Transverse colon (tissue), 4 donors: ENCODE data around the gene PAGR1. TPM values are rescaled to one million over a fixed set of nuclear protein-coding genes. Genes with fewer than 3 reads are reported as not detected.
"Not testable (repeated sequence)": the region's sequence is repeated elsewhere in the genome, so short reads cannot be mapped to it uniquely, and the experiment has no call there.

Source experiments
- DNase-seq: peaks from one replicate; pipeline ENCODE4 v3.0.0-alpha.2; 2019
- H3K27ac ChIP-seq, 4 donors: fragments of 200-600 bp; sonication (generic); 2 replicates each; pipeline ENCODE4 v1.5.1; 2016 to 2018; ENCODE audit warnings: inconsistent platforms in 4 of 4
- H3K27me3 ChIP-seq: fragments of 200-600 bp; sonication (generic); 2 replicates; pipeline ENCODE4 v1.5.1; 2017; ENCODE audit warnings: inconsistent platforms
- H3K36me3 ChIP-seq, 4 donors: fragments of 200-600 bp; sonication (generic); 2 replicates each; pipeline ENCODE4 v1.5.1; 2017 to 2019; ENCODE audit warnings: inconsistent platforms in 4 of 4
- H3K4me1 ChIP-seq, 4 donors: fragments of 200-600 bp; sonication (generic); 2 replicates each; pipeline ENCODE4 v1.5.1; 2017 to 2020; ENCODE audit warnings: inconsistent platforms in 4 of 4
- H3K4me3 ChIP-seq, 4 donors: fragments of 200-600 bp; sonication (generic); 1 replicate in 1 of 4; 2 replicates in 3 of 4; pipeline versions ENCODE4 v1.5.1 to v1.6.1; 2017 to 2019; ENCODE audit warnings: inconsistent platforms in 4 of 4
- H3K9me3 ChIP-seq, 2 donors: fragments of 200-600 bp; sonication (generic); 2 replicates each; pipeline ENCODE4 v1.5.1; 2017 to 2019; ENCODE audit warnings: inconsistent platforms in 2 of 2
- EP300 ChIP-seq: sonication (generic); formaldehyde crosslinking; IDR thresholded peaks from one replicate; pipeline ENCODE4 v1.6.1; 2017; ENCODE audit warnings: antibody characterized with exemption, low read depth
- POLR2A ChIP-seq: fragments of 450-650 bp; IDR thresholded peaks from one replicate; pipeline ENCODE4 v1.6.1; 2016; ENCODE audit warnings: antibody characterized with exemption, mild to moderate bottlenecking, moderate library complexity
- POLR2AphosphoS5 ChIP-seq, 3 donors: sonication (generic); formaldehyde crosslinking; IDR thresholded peaks; one replicate each; pipeline ENCODE4 v1.6.1; 2016; ENCODE audit warnings: antibody characterized with exemption in 3 of 3
- WGBS, 2 donors: methylation state at CpG; one replicate each; pipeline ENCODE4 v1.1.5; 2018; ENCODE audit warnings: low coverage in 1 of 2; 5-methylcytosine and 5-hydroxymethylcytosine counted together
- in situ Hi-C, 4 donors: fragments of 200-750 bp; cut with MboI; loops; one replicate each; pipeline versions ENCODE4 v1.15.0 to v1.15.1; 2017; ENCODE audit warnings: low sequenced_read_pairs in 3 of 4, low pct_ligation_motif_present in 1 of 4, low pct_unique_long_range_greater_than_20kb in 1 of 4
- intact Hi-C: fragments of 100-400 bp; cut with DNase I; formaldehyde crosslinking; loops from one replicate; pipeline ENCODE4 v1.15.1; 2023; ENCODE audit warnings: low total_unique reads
- total RNA-seq, 4 donors: library from RNA; depleted of rRNA; stranded (reverse); fragments of >200 nt; gene quantifications; one replicate each; pipeline ENCODE4 v1.1.0, GENCODE V29; 2016
- TF ChIP-seq, protein P1 (sequence below), 5 experiments: fragments of 200-600 bp in 3 of 5; fragments of 450-650 bp in 2 of 5; sonication (generic) in 3 of 5; IDR thresholded peaks; 1 replicate in 2 of 5; 2 replicates in 3 of 5; pipeline ENCODE4 v1.5.1; 2016 to 2017; ENCODE audit warnings: antibody characterized with exemption in 5 of 5, inconsistent platforms in 3 of 5, mild to moderate bottlenecking in 2 of 5, moderate library complexity in 1 of 5

The PAGR1 gene
- total RNA-seq, 4 donors from 2014 or later = 28.8 to 47.5 (median 32.3) TPM

DNA sequence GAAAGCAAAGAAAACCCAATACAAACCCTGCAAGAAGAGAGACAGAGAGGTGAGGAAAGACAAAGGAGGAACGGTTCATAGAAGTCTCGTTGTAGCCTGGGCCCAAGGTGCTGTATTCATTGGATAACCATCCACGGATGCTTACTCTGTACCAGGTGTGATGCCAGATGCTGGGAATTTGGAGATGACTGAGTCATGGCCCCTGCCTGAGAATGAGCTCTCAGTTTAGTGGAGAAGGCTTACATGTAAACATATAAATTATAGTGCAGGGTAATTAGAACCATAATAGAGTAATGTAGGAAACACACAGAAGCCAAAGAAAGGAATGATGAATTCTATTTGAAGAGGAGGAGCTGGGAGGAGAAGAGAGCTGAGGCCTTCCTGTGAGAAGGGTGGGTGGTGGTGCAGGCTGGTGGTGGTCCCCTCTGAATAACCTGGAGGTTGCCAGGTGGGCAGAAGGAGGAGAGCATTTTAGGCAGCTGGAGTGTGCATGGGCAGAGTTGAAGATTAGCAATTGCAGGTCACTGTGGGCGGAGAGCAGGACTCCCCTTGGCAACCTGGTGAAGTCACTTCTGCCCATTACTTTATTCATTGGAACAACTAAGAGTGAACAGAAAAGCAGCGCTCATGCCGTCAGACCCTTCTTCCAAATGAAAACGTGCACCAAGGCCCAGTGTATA, 45.6 kb upstream of the PAGR1 start:
- H3K36me3 ChIP-seq = no peaks in the 10 kb centered on the region
- no peak overlapping the region for H3K4me3 ChIP-seq
- intact Hi-C loops (no loop called here), in situ Hi-C loops (no loop called here)
- WGBS, 2 donors = 61 to 67% methylated on average over 4 to 7 of the region's 7 CpGs
- H3K27me3 ChIP-seq = no peaks in the 10 kb centered on the region
- peak overlapping the region in 3 of 4 donors; percentile 35 to 52 (median 45) for H3K27ac ChIP-seq
- DNase-seq = no peak
- TF ChIP-seq EP300 (no peak), POLR2AphosphoS5 (IDR thresholded peaks at IDR 0.05) (no peak), POLR2A (no peak)
- TF ChIP-seq, protein P1, sequence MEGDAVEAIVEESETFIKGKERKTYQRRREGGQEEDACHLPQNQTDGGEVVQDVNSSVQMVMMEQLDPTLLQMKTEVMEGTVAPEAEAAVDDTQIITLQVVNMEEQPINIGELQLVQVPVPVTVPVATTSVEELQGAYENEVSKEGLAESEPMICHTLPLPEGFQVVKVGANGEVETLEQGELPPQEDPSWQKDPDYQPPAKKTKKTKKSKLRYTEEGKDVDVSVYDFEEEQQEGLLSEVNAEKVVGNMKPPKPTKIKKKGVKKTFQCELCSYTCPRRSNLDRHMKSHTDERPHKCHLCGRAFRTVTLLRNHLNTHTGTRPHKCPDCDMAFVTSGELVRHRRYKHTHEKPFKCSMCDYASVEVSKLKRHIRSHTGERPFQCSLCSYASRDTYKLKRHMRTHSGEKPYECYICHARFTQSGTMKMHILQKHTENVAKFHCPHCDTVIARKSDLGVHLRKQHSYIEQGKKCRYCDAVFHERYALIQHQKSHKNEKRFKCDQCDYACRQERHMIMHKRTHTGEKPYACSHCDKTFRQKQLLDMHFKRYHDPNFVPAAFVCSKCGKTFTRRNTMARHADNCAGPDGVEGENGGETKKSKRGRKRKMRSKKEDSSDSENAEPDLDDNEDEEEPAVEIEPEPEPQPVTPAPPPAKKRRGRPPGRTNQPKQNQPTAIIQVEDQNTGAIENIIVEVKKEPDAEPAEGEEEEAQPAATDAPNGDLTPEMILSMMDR (IDR thresholded peaks at IDR 0.05) = no peak
- H3K4me1 ChIP-seq = peaks cover 0 to 14% (median 5%) of the 10 kb centered on the region in 4 donors
- H3K9me3 ChIP-seq = no peaks in the 10 kb centered on the region

DNA sequence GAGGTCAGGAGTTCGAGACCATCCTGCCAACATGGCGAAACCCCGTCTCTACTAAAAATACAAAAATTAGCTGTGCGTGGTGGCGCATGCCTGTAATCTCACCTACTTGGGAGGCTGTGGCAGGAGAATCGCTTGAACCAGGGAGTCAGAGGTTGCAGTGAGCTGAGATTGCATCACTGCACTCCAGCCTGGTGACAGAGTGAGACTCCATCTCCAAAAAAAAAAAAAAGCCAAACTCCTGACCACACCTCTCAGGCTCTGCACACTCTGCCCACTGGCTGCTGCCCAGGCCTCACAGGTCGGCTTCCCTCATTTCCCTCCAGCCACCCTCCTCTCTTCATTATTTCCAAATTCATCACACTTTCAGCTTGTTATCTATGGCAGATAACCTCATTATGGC, 43.6 kb upstream of the PAGR1 start:
- 93% methylated on average over 7 of the region's 7 CpGs; no CpG with 5 or more reads in 1 of the 2 donors for WGBS, 2 donors
- in situ Hi-C loops, H3K9me3 ChIP-seq, H3K4me3 ChIP-seq, H3K4me1 ChIP-seq, DNase-seq, intact Hi-C loops, H3K27me3 ChIP-seq, H3K36me3 ChIP-seq, H3K27ac ChIP-seq: not testable (repeated sequence)

DNA sequence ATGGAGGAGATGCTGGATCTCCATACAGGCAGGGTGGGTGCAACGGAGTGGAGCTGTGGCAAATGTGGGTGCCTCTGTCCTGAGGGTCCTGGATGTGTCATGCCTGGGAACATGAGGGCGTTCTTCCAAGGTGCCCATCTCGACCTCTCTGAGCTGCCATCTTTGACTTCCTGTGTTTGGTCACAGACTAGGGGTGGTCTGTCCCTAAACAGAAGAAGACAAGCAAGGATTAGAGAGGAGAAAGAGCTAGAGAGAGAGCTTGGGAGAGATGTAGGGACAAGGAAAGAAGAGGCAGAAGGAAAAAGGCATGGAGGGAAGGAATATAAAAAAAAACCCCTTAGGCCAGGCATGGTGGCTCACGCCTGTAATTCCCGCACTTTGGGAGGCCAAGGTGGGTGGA, 41.2 kb upstream of the PAGR1 start:
- H3K4me3 ChIP-seq = no peak overlapping the region
- 93 to 96% methylated on average over 5 of the region's 5 CpGs for WGBS, 2 donors
- no peaks in the 10 kb centered on the region for H3K9me3 ChIP-seq
- H3K4me1 ChIP-seq = peaks cover 0 to 7% (median 3%) of the 10 kb centered on the region in 4 donors
- no peaks in the 10 kb centered on the region for H3K27me3 ChIP-seq
- TF ChIP-seq EP300 (no peak), POLR2A (no peak)
- H3K36me3 ChIP-seq = no peaks in the 10 kb centered on the region
- in situ Hi-C loops (no loop called here), intact Hi-C loops (no loop called here)
- DNase-seq = no peak
- no peak overlapping the region for H3K27ac ChIP-seq

DNA sequence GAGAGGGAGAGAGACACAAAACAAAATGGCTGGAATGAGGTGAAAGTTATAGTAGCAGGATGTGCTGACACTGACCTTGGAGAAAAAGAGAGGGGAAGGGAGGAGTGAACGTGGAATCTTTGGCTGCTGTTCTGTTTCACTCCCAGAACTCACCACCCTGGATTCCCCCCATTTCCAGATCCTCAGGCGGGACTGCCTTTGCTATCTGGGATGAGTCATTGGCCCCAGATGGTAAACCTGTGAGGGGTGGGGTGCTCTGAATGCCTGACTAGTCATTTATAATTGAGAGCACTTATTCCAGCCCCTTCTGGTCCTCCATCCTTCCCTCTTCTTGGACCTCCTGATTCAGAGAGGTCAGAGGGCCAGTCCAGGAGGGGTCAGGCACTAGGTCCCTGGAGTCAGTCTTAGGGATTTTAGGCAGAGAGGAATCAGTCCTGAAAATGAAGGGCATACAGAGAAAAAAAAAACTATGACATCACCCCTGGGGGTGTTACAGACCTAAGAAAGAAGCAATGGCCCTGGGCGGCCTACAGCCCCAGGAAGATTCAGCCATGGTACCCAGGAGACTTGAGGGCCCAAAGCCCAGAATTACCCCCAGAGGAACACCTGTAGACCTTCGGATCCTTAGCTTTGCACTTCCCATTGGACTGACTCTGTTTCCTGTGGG, 40.1 kb upstream of the PAGR1 start:
- no peaks in the 10 kb centered on the region for H3K36me3 ChIP-seq
- no peaks in the 10 kb centered on the region for H3K27me3 ChIP-seq
- H3K4me3 ChIP-seq = no peak overlapping the region
- no peaks in the 10 kb centered on the region for H3K9me3 ChIP-seq
- DNase-seq = no peak
- WGBS, 2 donors = 75% methylated on average over 4 of the region's 4 CpGs; no CpG with 5 or more reads in 1 of the 2 donors
- H3K4me1 ChIP-seq = peaks cover 0 to 1% (median 0%) of the 10 kb centered on the region in 4 donors
- TF ChIP-seq, protein P1 (IDR thresholded peaks at IDR 0.05) = no peak
- TF ChIP-seq POLR2AphosphoS5 (IDR thresholded peaks at IDR 0.05) (no peak), EP300 (no peak), POLR2A (no peak)
- peak overlapping the region in 1 of 4 donors; percentile 18 for H3K27ac ChIP-seq
- in situ Hi-C loops (no loop called here), intact Hi-C loops (no loop called here)

DNA sequence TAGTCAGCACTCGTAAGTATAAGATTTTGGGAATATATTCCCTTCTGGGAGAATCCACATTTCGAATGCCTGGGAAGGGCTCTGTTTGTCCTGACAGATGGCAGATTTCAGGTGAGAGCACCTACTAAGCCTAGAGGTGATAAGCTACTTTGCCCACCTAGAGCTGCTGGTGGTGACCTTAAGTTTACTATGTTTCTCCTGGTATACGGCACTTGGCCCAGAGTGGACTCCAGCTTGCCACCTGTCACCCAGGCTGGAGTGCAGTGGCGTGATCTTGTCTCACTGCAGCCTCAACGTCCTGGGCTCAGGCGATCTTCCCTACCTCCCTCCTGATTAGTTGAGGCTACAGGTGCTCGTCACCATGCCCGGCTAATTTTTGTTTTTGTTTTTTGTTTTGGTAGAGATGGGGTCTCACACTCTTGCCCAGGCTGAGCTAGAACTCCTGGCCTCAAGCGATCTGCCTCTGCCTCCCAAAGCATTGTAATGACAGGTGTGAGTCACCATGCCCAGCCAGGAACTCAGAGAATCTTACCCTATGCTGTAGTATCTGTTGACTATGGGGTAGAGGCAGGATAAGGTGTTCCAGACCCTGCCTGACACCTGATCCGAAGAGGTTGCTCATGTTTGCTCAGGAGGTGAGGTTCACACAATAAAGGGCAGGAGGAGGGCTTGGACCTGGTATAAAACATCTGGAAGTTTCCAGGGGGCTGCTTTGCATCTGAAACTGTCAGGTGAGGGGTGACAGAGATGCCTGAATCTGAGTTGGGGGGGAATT, 38.2 kb upstream of the PAGR1 start, which contains the start of gene ZG16:
ZG16 (plus strand) TSS at position 681 of the 775 bp plus-strand sequence. CDS start 1,011 bp downstream, outside the sequence.
- no peaks in the 10 kb centered on the region for H3K27me3 ChIP-seq
- peak within 1 kb of the TSS in 2 of 4 donors; percentile 15 to 26 for H3K4me3 ChIP-seq
- no peaks in the 10 kb centered on the region for H3K9me3 ChIP-seq
- in situ Hi-C loops = no loop called here
- no peaks in the 10 kb centered on the region for H3K36me3 ChIP-seq
- peak within 1 kb of the TSS in 3 of 4 donors; percentile 8 to 45 (median 21) for H3K27ac ChIP-seq
- TF ChIP-seq, protein P1 (IDR thresholded peaks at IDR 0.05) = no peak
- TF ChIP-seq POLR2AphosphoS5 (IDR thresholded peaks at IDR 0.05) = peak in 1 of 3 donors; percentile 11
- peak; percentile 50 for TF ChIP-seq POLR2A
- no peak for TF ChIP-seq EP300
- no peaks in the 10 kb centered on the region for H3K4me1 ChIP-seq
- intact Hi-C loops = no loop called here
- WGBS, 2 donors = 68 to 81% methylated on average over 2 to 10 of the region's 10 CpGs
- no peak for DNase-seq
